Tibial nerve (tissue), 4 donors: ENCODE measurements around the gene AHSG.

ENCODE experiments used
- CTCF ChIP-seq, 5 experiments: fragments of 200-600 bp in 3 of 5; fragments of 450-650 bp in 2 of 5; sonication (generic) in 3 of 5; IDR thresholded peaks; one replicate each; pipeline ENCODE4 v1.5.1; 2016 to 2019; ENCODE audit warnings: antibody characterized with exemption in 5 of 5, mild to moderate bottlenecking in 3 of 5, moderate library complexity in 2 of 5
- EP300 ChIP-seq, 2 donors: sonication (generic); formaldehyde crosslinking; IDR thresholded peaks; one replicate each; pipeline ENCODE4 v1.6.1; 2017; ENCODE audit warnings: antibody characterized with exemption in 2 of 2, mild to moderate bottlenecking in 1 of 2
- POLR2A ChIP-seq, 2 donors: fragments of 450-650 bp; IDR thresholded peaks; one replicate each; pipeline ENCODE4 v1.6.1; 2017; ENCODE audit warnings: antibody characterized with exemption in 2 of 2, mild to moderate bottlenecking in 2 of 2, moderate library complexity in 2 of 2

- TF ChIP-seq CTCF (IDR thresholded peaks at IDR 0.05) (no peak), POLR2A (IDR thresholded peaks at IDR 0.05) (no peak), EP300 (IDR thresholded peaks at IDR 0.05) (no peak)
Measured at GRCh38 chr3:186593862-186594261, 19.0 kb upstream of the AHSG start.
